Right lobe of liver (tissue), 6 donors: ENCODE results near the gene GPR17. TPM values are rescaled to one million over a fixed set of nuclear protein-coding genes. Genes with fewer than 3 reads are reported as not detected.

Experiments used
- ATAC-seq, 4 donors: fragments of 200-7000 bp; cut with Tn5 transposase; one replicate each; pipeline ENCODE4 v1.9.1; 2020; ENCODE audit warnings: mild to moderate bottlenecking in 4 of 4, moderate library complexity in 4 of 4
- DNase-seq, 3 donors: peaks; one replicate each; pipeline ENCODE4 v3.0.0-alpha.2; 2020
- H3K27ac ChIP-seq, 3 donors: fragments of 200-600 bp; one replicate each; pipeline ENCODE4 v1.8.0; 2022
- H3K27me3 ChIP-seq, 2 donors: fragments of 200-600 bp; one replicate each; pipeline ENCODE4 v1.8.0; 2022
- H3K36me3 ChIP-seq, 4 donors: fragments of 200-600 bp; sonication (generic) in 1 of 4; one replicate each; pipeline versions ENCODE4 v1.5.1 to v1.8.0; 2017 to 2022; ENCODE audit warnings: control low read depth in 1 of 4
- H3K4me1 ChIP-seq, 4 donors: fragments of 200-600 bp; sonication (generic) in 1 of 4; one replicate each; pipeline versions ENCODE4 v1.5.1 to v1.8.0; 2017 to 2022; ENCODE audit warnings: control low read depth in 1 of 4
- H3K4me3 ChIP-seq, 3 donors: fragments of 200-600 bp; one replicate each; pipeline ENCODE4 v1.8.0; 2022
- H3K9me3 ChIP-seq, 4 donors: fragments of 200-600 bp; sonication (generic) in 1 of 4; one replicate each; pipeline versions ENCODE4 v1.5.1 to v1.8.0; 2017 to 2022; ENCODE audit warnings: control low read depth in 1 of 4
- CTCF ChIP-seq, 4 donors: fragments of 200-600 bp in 3 of 4; fragments of 450-650 bp in 1 of 4; IDR thresholded peaks; one replicate each; pipeline versions ENCODE4 v1.5.1 to v1.8.0; 2016 to 2022; ENCODE audit warnings: antibody characterized with exemption in 4 of 4, mild to moderate bottlenecking in 2 of 4
- POLR2A ChIP-seq: fragments of 450-650 bp; IDR thresholded peaks from one replicate; pipeline ENCODE4 v1.6.1; 2017; ENCODE audit warnings: antibody characterized with exemption, mild to moderate bottlenecking
- WGBS: methylation state at CpG from one replicate; pipeline ENCODE4 v1.1.6; 2018; ENCODE audit warnings: low coverage, low lambda C conversion rate; ENCODE audit not compliant: insufficient coverage; ENCODE audit errors: missing lambda C conversion rate; 5-methylcytosine and 5-hydroxymethylcytosine counted together
- intact Hi-C, 2 donors: fragments of 100-400 bp; cut with DNase I; formaldehyde crosslinking; loops; one replicate each; pipeline versions ENCODE4 v1.11.2 to v1.14.1; 2022
- total RNA-seq, 6 experiments: library from RNA; depleted of rRNA in 2 of 6; stranded (reverse); fragments of >200 nt in 2 of 6; fragmentation: NEBNext Ultra II Directional in 3 of 6; extraction: Animal tissue kit (Norgen Biotek cat#: 25700) in 3 of 6; gene quantifications; one replicate each; pipeline versions ENCODE4 v1.1.0 to v1.2.4, GENCODE V29; 2016 to 2023
- donor health status: DM: no; HTN: yes; CAD: no.
- donor health status: DM: no; HTN: no; CAD: no.
- donor health status: DM: no; HTN: no; CAD: no.
- donor health status: DM: no; HTN: yes; CAD: no.
- donor health status: DM: no; HTN: yes; CAD: no.

The GPR17 gene
- total RNA-seq, 6 experiments from 2014 or later, result not detected

- DNase-seq (no peak), ATAC-seq (no peak)
Observed at GRCh38 chr2:127631541-127631996, 14.4 kb upstream of the GPR17 start.

DNA sequence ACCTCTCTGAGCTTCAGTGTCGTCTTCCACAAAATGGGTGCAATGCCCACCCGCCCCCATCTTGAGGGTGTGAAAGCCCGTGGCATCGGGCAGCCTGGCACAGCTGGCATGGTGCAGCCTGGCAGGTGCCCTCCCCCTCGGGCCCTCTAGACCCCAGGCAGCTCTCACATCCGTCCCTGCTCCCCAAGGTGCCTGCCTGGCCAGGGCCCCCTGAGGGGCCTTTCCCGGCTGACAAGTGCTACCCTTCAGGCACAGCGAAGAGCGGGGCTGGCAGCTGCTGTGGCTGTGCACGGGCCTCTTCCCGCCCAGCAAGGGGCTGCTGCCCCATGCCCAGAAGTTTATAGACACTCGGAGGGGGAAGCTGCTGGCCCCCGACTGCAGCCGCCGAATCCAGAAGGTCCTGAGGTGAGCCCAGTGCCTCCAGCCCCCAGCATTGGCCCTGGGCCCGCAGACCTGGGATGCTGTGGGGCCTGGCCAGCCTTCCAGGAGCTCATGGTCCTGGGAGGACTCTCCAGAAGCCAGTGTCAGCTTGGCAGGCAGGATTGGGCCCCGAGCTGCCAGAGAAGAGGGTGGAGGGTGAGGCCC lies 13.9 kb upstream of the GPR17 start:
- TF ChIP-seq CTCF (IDR thresholded peaks at IDR 0.05) (no peak), POLR2A (no peak)
- no peaks in the 10 kb centered on the region for H3K36me3 ChIP-seq
- intact Hi-C loops, result no loop called here
- DNase-seq, result no peak
- no peak overlapping the region for H3K27ac ChIP-seq
- no peak for ATAC-seq
- H3K9me3 ChIP-seq, result no peaks in the 10 kb centered on the region
- H3K4me3 ChIP-seq, result no peak overlapping the region
- no peaks in the 10 kb centered on the region for H3K4me1 ChIP-seq
- no peaks in the 10 kb centered on the region for H3K27me3 ChIP-seq
- no CpG with 5 or more reads among the region's 17 CpGs for WGBS

More at GRCh38 chr2:127631541-127631996, 14.4 kb upstream of the GPR17 start:
- Histone ChIP-seq H3K4me1 (no peaks in the 10 kb centered on the region), H3K27ac (no peak overlapping the region), H3K36me3 (no peaks in the 10 kb centered on the region), H3K4me3 (no peak overlapping the region), H3K9me3 (no peaks in the 10 kb centered on the region), H3K27me3 (no peaks in the 10 kb centered on the region)
- TF ChIP-seq POLR2A (no peak), CTCF (IDR thresholded peaks at IDR 0.05) (no peak)
- intact Hi-C loops, result no loop called here
- WGBS, result no CpG with 5 or more reads among the region's 16 CpGs

DNA sequence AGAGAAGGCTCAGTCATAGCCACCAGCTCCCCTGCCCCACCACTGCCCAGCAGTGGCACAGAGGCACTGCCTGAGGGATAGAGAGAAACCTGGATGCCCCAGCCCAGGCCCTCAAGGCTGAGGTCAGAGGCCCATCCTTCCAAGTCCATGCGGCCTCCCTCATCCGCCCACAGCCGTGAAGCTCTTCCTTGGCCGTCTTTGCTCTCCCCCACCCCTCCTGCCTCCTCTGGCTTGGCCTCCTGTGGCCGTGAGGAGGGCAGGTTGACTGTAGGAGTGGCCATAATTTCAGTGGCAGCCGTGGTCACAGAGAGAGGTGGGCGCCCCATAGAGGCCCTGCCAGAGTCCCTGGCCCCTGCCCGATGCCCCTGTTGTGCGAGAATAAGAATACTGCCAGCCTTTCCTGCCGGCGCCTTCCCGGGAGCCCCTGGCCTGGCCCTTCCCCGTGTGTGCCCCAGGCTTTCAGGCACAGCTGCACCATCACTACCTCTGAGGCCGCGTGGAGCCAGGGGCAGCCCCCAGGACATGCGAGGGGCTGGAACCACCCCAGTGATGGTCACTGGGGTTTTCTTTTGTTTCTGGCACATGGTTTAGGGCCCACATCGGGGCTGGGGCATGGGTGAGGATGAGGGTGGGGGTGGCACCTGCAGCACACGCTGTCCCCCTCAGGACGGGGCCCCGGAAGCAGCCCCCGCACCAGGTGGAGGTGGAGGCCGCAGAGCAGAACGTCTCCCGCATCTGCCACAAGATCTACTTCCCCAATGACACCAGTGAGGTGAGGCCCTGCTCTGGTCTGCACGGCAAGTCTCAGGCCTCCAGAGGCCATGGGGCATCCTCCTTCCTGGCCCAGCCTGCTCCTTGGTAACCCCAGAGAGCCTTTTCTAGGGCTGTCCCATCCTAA lies 13.1 kb upstream of the GPR17 start:
- Histone ChIP-seq H3K27me3 (no peaks in the 10 kb centered on the region), H3K27ac (no peak overlapping the region), H3K9me3 (no peaks in the 10 kb centered on the region), H3K36me3 (no peaks in the 10 kb centered on the region), H3K4me1 (no peaks in the 10 kb centered on the region), H3K4me3 (no peak overlapping the region)
- WGBS, result 58% methylated on average over 8 of the region's 25 CpGs
- DNase-seq, result no peak
- TF ChIP-seq POLR2A, result no peak
- no peak for TF ChIP-seq CTCF (IDR thresholded peaks at IDR 0.05)
- intact Hi-C loops, result no loop called here
- ATAC-seq, result no peak

- no peaks in the 10 kb centered on the region for H3K9me3 ChIP-seq
- intact Hi-C loops, result no loop called here
- no peak overlapping the region for H3K4me3 ChIP-seq
- ATAC-seq (no peak), DNase-seq (no peak)
- H3K27me3 ChIP-seq, result no peaks in the 10 kb centered on the region
- WGBS, result 72% methylated on average over 8 of the region's 9 CpGs
- no peak overlapping the region for H3K27ac ChIP-seq
- H3K4me1 ChIP-seq, result no peaks in the 10 kb centered on the region
- no peak for TF ChIP-seq CTCF (IDR thresholded peaks at IDR 0.05)
- no peak for TF ChIP-seq POLR2A
- H3K36me3 ChIP-seq, result no peaks in the 10 kb centered on the region
Observed at GRCh38 chr2:127633556-127634065, 12.3 kb upstream of the GPR17 start.
